Chondrocyte (in vitro differentiated cells): ENCODE results near the gene PES1. TPM values are rescaled to one million over a fixed set of nuclear protein-coding genes. Genes with fewer than 3 reads are reported as not detected.
A peak's percentile ranks its signal among the peaks of the same experiment; 100 is the strongest.

ENCODE experiments used
- DNase-seq: peaks from one replicate; pipeline ENCODE4 v3.0.0; 2021; ENCODE audit warnings: mixed read lengths, low spot score
- H3K27ac Mint-ChIP-seq: one replicate; pipeline ENCODE4 v1.8.0; 2021; ENCODE audit warnings: mild to moderate bottlenecking, moderate library complexity, mixed read lengths; ENCODE audit not compliant: unreplicated experiment
- H3K27me3 Mint-ChIP-seq: 2 replicates; pipeline ENCODE4 v1.8.0; 2021; ENCODE audit warnings: low read depth, mixed read lengths
- H3K36me3 Mint-ChIP-seq: 2 replicates; pipeline ENCODE4 v1.8.0; 2021; ENCODE audit warnings: low read depth, mixed read lengths
- H3K4me1 Mint-ChIP-seq: 2 replicates; pipeline ENCODE4 v1.8.0; 2021; ENCODE audit warnings: low read depth, mild to moderate bottlenecking, mixed read lengths
- H3K4me3 Mint-ChIP-seq: one replicate; pipeline ENCODE4 v1.8.0; 2021; ENCODE audit warnings: mild to moderate bottlenecking, moderate library complexity, mixed read lengths; ENCODE audit not compliant: unreplicated experiment
- H3K9me3 Mint-ChIP-seq: 2 replicates; pipeline ENCODE4 v1.8.0; 2021; ENCODE audit warnings: low read depth, mixed read lengths
- CTCF ChIP-seq: fragments of 200-600 bp; sonication (generic); IDR thresholded peaks from 2 replicates; pipeline ENCODE4 v1.5.0; 2021; ENCODE audit warnings: antibody characterized with exemption, mild to moderate bottlenecking, moderate library complexity
- total RNA-seq: library from RNA; stranded (reverse); gene quantifications from 3 replicates; pipeline ENCODE4 v1.2.1, GENCODE V29; 2021

The PES1 gene
- total RNA-seq, 1 donor from 2014 or later = 53.6 TPM

- Mint-ChIP-seq H3K4me1 (peaks cover 6% of the 10 kb centered on the region), H3K36me3 (peaks cover 5% of the 10 kb centered on the region), H3K4me3 (no peak overlapping the region), H3K27me3 (no peaks in the 10 kb centered on the region), H3K27ac (no peak overlapping the region), H3K9me3 (no peaks in the 10 kb centered on the region)
- TF ChIP-seq CTCF = no peak
- no peak for DNase-seq
Measured at GRCh38 chr22:30614268-30614667, 22.6 kb upstream of the PES1 start.

GRCh38 chr22:30612789-30613188, 21.1 kb upstream of the PES1 start:
- peaks cover 5% of the 10 kb centered on the region for H3K36me3 Mint-ChIP-seq
- no peak for TF ChIP-seq CTCF
- H3K27me3 Mint-ChIP-seq = no peaks in the 10 kb centered on the region
- H3K4me3 Mint-ChIP-seq = no peak overlapping the region
- H3K9me3 Mint-ChIP-seq = no peaks in the 10 kb centered on the region
- DNase-seq = no peak
- H3K27ac Mint-ChIP-seq = no peak overlapping the region
- H3K4me1 Mint-ChIP-seq = peaks cover 21% of the 10 kb centered on the region

GRCh38 chr22:30611197-30611596, 19.5 kb upstream of the PES1 start:
- no peak for TF ChIP-seq CTCF
- Mint-ChIP-seq H3K27me3 (no peaks in the 10 kb centered on the region), H3K4me3 (no peak overlapping the region), H3K36me3 (peaks cover 5% of the 10 kb centered on the region), H3K4me1 (peaks cover 35% of the 10 kb centered on the region), H3K27ac (no peak overlapping the region), H3K9me3 (no peaks in the 10 kb centered on the region)
- no peak for DNase-seq

GRCh38 chr22:30610299-30610698, 18.6 kb upstream of the PES1 start:
- no peak overlapping the region for H3K4me3 Mint-ChIP-seq
- no peak overlapping the region for H3K27ac Mint-ChIP-seq
- peaks cover 5% of the 10 kb centered on the region for H3K36me3 Mint-ChIP-seq
- H3K27me3 Mint-ChIP-seq = no peaks in the 10 kb centered on the region
- no peak for TF ChIP-seq CTCF
- peaks cover 43% of the 10 kb centered on the region for H3K4me1 Mint-ChIP-seq
- H3K9me3 Mint-ChIP-seq = no peaks in the 10 kb centered on the region
- DNase-seq = no peak

GRCh38 chr22:30609260-30610185, 17.8 kb upstream of the PES1 start:
- Mint-ChIP-seq H3K27ac (peak overlapping the region; percentile 92), H3K4me1 (peaks cover 43% of the 10 kb centered on the region), H3K9me3 (no peaks in the 10 kb centered on the region), H3K4me3 (peak overlapping the region; percentile 14), H3K27me3 (no peaks in the 10 kb centered on the region), H3K36me3 (peaks cover 5% of the 10 kb centered on the region)
- TF ChIP-seq CTCF = no peak
- no peak for DNase-seq
